Glutamatergic neuron (in vitro differentiated cells): ENCODE data around the gene NFIX. TPM values are rescaled to one million over a fixed set of nuclear protein-coding genes. Genes with fewer than 3 reads are reported as not detected.

Experiments
- DNase-seq: peaks from one replicate; pipeline ENCODE4 v3.0.0; 2022
- H3K27ac Mint-ChIP-seq: one replicate; pipeline ENCODE4 v1.8.0; 2020; ENCODE audit warnings: mild to moderate bottlenecking, mixed read lengths, inconsistent platforms; ENCODE audit not compliant: unreplicated experiment
- H3K27me3 Mint-ChIP-seq: one replicate; pipeline ENCODE4 v1.8.0; 2020; ENCODE audit warnings: mild to moderate bottlenecking, moderate library complexity, mixed read lengths, inconsistent platforms; ENCODE audit not compliant: unreplicated experiment
- H3K36me3 Mint-ChIP-seq: one replicate; pipeline ENCODE4 v1.8.0; 2020; ENCODE audit warnings: mild to moderate bottlenecking, mixed read lengths, inconsistent platforms; ENCODE audit not compliant: unreplicated experiment
- H3K4me1 Mint-ChIP-seq: one replicate; pipeline ENCODE4 v1.8.0; 2020; ENCODE audit warnings: mild to moderate bottlenecking, low read depth, mixed read lengths, inconsistent platforms; ENCODE audit not compliant: unreplicated experiment
- H3K4me3 Mint-ChIP-seq: one replicate; pipeline ENCODE4 v1.8.0; 2020; ENCODE audit warnings: mild to moderate bottlenecking, mixed read lengths, inconsistent platforms; ENCODE audit not compliant: unreplicated experiment
- H3K9me3 Mint-ChIP-seq: one replicate; pipeline ENCODE4 v1.8.0; 2020; ENCODE audit warnings: mild to moderate bottlenecking, moderate library complexity, mixed read lengths, inconsistent platforms; ENCODE audit not compliant: unreplicated experiment
- CTCF ChIP-seq: fragments of 200-600 bp; sonication (generic); IDR thresholded peaks from one replicate; pipeline ENCODE4 v1.5.0; 2021; ENCODE audit not compliant: partially characterized antibody, unreplicated experiment
- total RNA-seq: library from RNA; stranded (reverse); fragmentation: NEBNext Ultra II Directional; extraction: Animal tissue kit (Norgen Biotek cat#: 25700); gene quantifications from one replicate; pipeline ENCODE4 v1.2.1, GENCODE V29; 2021; ENCODE audit not compliant: unreplicated experiment

Gene NFIX
- total RNA-seq, 1 donor from 2014 or later: 2.4 TPM

GRCh38 chr19:13139633-13140311 is 144.5 kb downstream of the NFIX start:
- no peak for DNase-seq
- H3K4me1 Mint-ChIP-seq: peaks cover 4% of the 10 kb centered on the region
- peak overlapping the region; percentile 62 for H3K27ac Mint-ChIP-seq
- H3K9me3 Mint-ChIP-seq: peaks cover 4% of the 10 kb centered on the region
- H3K36me3 Mint-ChIP-seq: no peaks in the 10 kb centered on the region
- H3K27me3 Mint-ChIP-seq: no peaks in the 10 kb centered on the region
- H3K4me3 Mint-ChIP-seq: peak overlapping the region; percentile 58
- TF ChIP-seq CTCF: no peak

GRCh38 chr19:13146763-13147563 is 151.7 kb downstream of the NFIX start:
- H3K4me3 Mint-ChIP-seq: peak overlapping the region; percentile 28

More at GRCh38 chr19:13146763-13147563, 151.7 kb downstream of the NFIX start:
- H3K36me3 Mint-ChIP-seq: no peaks in the 10 kb centered on the region
- no peak overlapping the region for H3K27ac Mint-ChIP-seq
- peaks cover 2% of the 10 kb centered on the region for H3K4me1 Mint-ChIP-seq
- no peak for TF ChIP-seq CTCF
- H3K27me3 Mint-ChIP-seq: peaks cover 9% of the 10 kb centered on the region
- H3K9me3 Mint-ChIP-seq: peaks cover 10% of the 10 kb centered on the region
- DNase-seq: no peak

Other genes starting within 250 kb of the NFIX start
- not detected for gene BEST2, start 243.7 kb upstream of the NFIX start, total RNA-seq
- gene HOOK2, start 219.9 kb upstream of the NFIX start, total RNA-seq: 40.1 TPM
- gene JUNB, start 204.0 kb upstream of the NFIX start, total RNA-seq: 24.9 TPM
- gene PRDX2, start 193.7 kb upstream of the NFIX start, total RNA-seq: 671 TPM
- gene THSD8, start 193.4 kb upstream of the NFIX start, total RNA-seq: 14.4 TPM
- gene RNASEH2A, start 188.9 kb upstream of the NFIX start, total RNA-seq: 16.7 TPM
- gene RTBDN, start 160.9 kb upstream of the NFIX start, total RNA-seq: 4.8 TPM
- 230 TPM for gene MAST1, start 157.0 kb upstream of the NFIX start, total RNA-seq
- 7.9 TPM for gene DNASE2, start 114.0 kb upstream of the NFIX start, total RNA-seq
- gene KLF1, start 108.3 kb upstream of the NFIX start, total RNA-seq: not detected
- gene GCDH, start 104.3 kb upstream of the NFIX start, total RNA-seq: 34.2 TPM
- gene SYCE2, start 76.2 kb upstream of the NFIX start, total RNA-seq: 0.59 TPM
- 71.6 TPM for gene FARSA, start 61.8 kb upstream of the NFIX start, total RNA-seq
- 543 TPM for gene CALR, start 56.9 kb upstream of the NFIX start, total RNA-seq
- 62.1 TPM for gene RAD23A, start 49.6 kb upstream of the NFIX start, total RNA-seq
- 28.8 TPM for gene GADD45GIP1, start 38.3 kb upstream of the NFIX start, total RNA-seq
- 0.44 TPM for gene DAND5, start 25.9 kb upstream of the NFIX start, total RNA-seq
- 1.3 TPM for gene LYL1, start 107.4 kb downstream of the NFIX start, total RNA-seq
- gene TRMT1, start 121.3 kb downstream of the NFIX start, total RNA-seq: 29.2 TPM
- gene NACC1, start 122.8 kb downstream of the NFIX start, total RNA-seq: 68.6 TPM
- gene STX10, start 154.9 kb downstream of the NFIX start, total RNA-seq: 17.2 TPM
- gene IER2, start 154.9 kb downstream of the NFIX start, total RNA-seq: 109 TPM